ENCODE data around the gene PKD1L1. TPM values are rescaled to one million over a fixed set of nuclear protein-coding genes. Genes with fewer than 3 reads are reported as not detected.

PKD1L1 gene
- total RNA-seq, 1 donor from 2014 or later: 0.40 TPM

DNA sequence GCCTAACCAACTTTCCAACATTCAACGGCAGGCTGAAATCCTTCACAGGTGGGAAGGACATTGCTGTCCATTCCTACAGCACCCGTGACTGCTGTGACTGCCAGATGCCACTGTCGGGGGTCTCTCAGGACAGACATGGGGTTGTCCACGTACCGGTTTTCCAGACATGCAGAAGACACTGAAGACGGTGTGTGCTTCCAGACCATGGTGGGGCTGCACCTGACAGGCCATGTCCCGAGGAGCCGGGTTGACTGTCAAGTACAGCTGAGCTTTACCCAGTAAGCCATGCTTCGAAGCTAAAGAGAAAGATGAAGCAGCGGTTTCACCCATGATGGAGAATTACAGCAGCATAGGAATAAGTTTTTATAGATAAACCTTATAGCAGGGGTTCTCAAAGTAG lies 70.9 kb downstream of the PKD1L1 start:
- no peaks in the 10 kb centered on the region for H3K9me3 Mint-ChIP-seq
- no peak for DNase-seq
- ChIA-PET POLR2A (no interaction called here), CTCF (no interaction called here)
- H3K27me3 Mint-ChIP-seq: no peaks in the 10 kb centered on the region
- no peak for ATAC-seq (ENCODE audit: low read depth)
- TF ChIP-seq, protein P1, sequence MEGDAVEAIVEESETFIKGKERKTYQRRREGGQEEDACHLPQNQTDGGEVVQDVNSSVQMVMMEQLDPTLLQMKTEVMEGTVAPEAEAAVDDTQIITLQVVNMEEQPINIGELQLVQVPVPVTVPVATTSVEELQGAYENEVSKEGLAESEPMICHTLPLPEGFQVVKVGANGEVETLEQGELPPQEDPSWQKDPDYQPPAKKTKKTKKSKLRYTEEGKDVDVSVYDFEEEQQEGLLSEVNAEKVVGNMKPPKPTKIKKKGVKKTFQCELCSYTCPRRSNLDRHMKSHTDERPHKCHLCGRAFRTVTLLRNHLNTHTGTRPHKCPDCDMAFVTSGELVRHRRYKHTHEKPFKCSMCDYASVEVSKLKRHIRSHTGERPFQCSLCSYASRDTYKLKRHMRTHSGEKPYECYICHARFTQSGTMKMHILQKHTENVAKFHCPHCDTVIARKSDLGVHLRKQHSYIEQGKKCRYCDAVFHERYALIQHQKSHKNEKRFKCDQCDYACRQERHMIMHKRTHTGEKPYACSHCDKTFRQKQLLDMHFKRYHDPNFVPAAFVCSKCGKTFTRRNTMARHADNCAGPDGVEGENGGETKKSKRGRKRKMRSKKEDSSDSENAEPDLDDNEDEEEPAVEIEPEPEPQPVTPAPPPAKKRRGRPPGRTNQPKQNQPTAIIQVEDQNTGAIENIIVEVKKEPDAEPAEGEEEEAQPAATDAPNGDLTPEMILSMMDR (IDR thresholded peaks at IDR 0.05): no peak
- H3K36me3 Mint-ChIP-seq (ENCODE audit: low read depth): no peaks in the 10 kb centered on the region
- intact Hi-C loops (cut with micrococcal nuclease): no loop called here
- no peaks in the 10 kb centered on the region for H3K4me1 Mint-ChIP-seq
- H3K27ac Mint-ChIP-seq: no peak overlapping the region
- H3K4me3 Mint-ChIP-seq: no peak overlapping the region

DNA sequence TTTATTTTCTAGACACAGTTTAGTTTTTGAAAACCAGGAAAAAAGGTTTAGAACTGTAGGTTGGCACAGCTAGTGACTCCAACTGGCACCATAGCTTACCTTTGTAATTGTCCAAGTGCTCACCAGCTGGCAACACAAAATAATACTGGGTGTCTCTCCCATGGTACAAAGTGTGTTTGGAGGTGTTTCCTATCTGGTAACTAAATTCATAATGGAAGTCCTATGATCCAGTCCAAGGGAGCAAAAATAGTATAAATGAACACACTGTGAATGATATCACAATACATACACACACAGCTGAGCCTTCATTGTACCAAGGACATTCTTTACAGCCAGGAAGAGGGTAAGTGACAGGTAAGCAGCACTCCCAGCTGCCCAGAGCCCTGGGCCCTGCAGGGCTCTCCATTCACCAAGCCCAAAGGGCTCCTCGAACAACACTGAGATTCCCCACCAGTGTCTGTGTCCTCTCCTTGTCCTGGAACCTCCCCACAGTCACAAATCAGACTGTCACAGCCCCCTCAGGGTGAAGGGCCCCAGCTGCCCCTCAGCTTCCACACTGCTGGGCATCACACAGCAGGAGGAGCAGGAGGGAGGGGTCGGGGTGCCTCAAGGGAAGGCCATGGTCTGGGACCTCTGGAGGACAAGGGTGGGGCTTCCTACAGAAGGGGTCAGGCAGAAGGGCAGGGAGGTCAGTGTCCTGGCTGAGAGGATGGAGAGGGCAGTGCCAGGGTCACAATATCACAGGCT lies 72.1 kb downstream of the PKD1L1 start:
- Mint-ChIP-seq H3K9me3 (no peaks in the 10 kb centered on the region), H3K4me3 (no peak overlapping the region), H3K27ac (no peak overlapping the region), H3K4me1 (no peaks in the 10 kb centered on the region), H3K27me3 (no peaks in the 10 kb centered on the region), H3K36me3 (ENCODE audit: low read depth) (no peaks in the 10 kb centered on the region)
- TF ChIP-seq, protein P1 (IDR thresholded peaks at IDR 0.05): no peak
- intact Hi-C loops (cut with micrococcal nuclease): no loop called here
- no peak for DNase-seq
- no peak for ATAC-seq (ENCODE audit: low read depth)
- ChIA-PET POLR2A (no interaction called here), CTCF (no interaction called here)

DNA sequence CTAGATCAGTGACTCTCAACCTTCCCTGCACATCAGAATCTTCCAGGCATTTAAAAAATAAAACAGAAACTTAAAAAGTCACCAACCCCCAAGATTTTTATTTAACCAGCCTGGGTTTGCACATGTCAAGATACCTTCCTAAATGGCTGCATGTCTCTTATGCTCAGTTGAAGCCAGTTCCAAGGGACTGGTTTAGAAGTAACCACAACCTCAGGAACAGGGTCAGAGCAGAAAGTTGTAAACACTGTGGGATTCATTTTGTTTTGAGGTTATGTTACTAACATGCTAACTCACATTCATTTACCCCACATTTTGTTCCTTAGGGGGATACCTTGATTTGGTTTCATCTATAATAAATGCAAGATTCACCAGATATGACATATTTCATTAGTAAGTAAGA lies 72.9 kb downstream of the PKD1L1 start:
- H3K4me1 Mint-ChIP-seq: no peaks in the 10 kb centered on the region
- TF ChIP-seq, protein P1 (IDR thresholded peaks at IDR 0.05): no peak
- H3K27me3 Mint-ChIP-seq: no peaks in the 10 kb centered on the region
- ATAC-seq (ENCODE audit: low read depth) (no peak), DNase-seq (no peak)
- ChIA-PET POLR2A (no interaction called here), CTCF (no interaction called here)
- H3K27ac Mint-ChIP-seq: no peak overlapping the region
- intact Hi-C loops (cut with micrococcal nuclease): no loop called here
- no peaks in the 10 kb centered on the region for H3K36me3 Mint-ChIP-seq (ENCODE audit: low read depth)
- H3K4me3 Mint-ChIP-seq: no peak overlapping the region
- no peaks in the 10 kb centered on the region for H3K9me3 Mint-ChIP-seq

DNA sequence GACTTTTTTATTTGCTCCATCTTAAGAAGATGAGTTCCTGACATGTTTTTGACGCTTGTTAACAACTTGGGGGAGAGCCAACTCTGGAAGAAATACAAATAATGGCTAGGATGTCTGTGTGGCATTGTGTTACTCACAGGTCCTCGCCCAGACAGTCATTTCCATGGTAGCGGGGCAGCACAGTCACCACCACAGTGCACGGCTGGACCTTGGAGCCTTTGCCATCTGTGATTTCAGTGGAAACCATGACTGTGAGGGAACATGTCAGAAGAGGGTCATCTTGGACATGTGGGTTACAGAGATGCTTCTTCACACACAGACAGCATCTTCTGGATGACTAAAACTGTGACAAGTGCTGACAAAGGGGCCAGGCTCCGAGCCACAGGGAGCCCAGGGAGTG lies 74.5 kb downstream of the PKD1L1 start:
- H3K4me3 Mint-ChIP-seq: no peak overlapping the region
- H3K27me3 Mint-ChIP-seq: no peaks in the 10 kb centered on the region
- H3K9me3 Mint-ChIP-seq: no peaks in the 10 kb centered on the region
- ATAC-seq (ENCODE audit: low read depth): no peak
- CTCF ChIA-PET: no interaction called here
- intact Hi-C loops (cut with micrococcal nuclease): no loop called here
- TF ChIP-seq, protein P1 (IDR thresholded peaks at IDR 0.05): no peak
- no peaks in the 10 kb centered on the region for H3K4me1 Mint-ChIP-seq
- H3K27ac Mint-ChIP-seq: no peak overlapping the region
- H3K36me3 Mint-ChIP-seq (ENCODE audit: low read depth): no peaks in the 10 kb centered on the region
- POLR2A ChIA-PET: no interaction called here
- no peak for DNase-seq

DNA sequence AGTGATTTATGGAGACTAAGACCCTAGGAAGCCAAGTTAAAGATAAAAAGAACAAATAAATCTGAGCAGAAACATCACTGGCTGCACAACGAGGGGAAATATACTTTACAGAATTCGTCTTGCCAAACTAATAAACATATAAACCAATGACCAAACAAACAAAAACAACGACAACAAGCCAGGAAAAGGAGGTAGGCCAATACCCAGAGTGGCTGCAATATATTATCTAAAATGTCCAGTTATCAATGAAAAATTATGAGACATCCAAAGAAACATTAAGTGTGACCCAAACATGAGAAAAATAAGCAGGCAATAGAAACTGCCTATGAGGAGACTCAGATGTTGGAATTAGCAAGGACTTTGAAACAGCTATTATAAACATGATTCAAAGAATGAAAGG lies 81.0 kb downstream of the PKD1L1 start:
- Mint-ChIP-seq H3K27ac (no peak overlapping the region), H3K27me3 (no peaks in the 10 kb centered on the region), H3K4me1 (no peaks in the 10 kb centered on the region), H3K36me3 (ENCODE audit: low read depth) (no peaks in the 10 kb centered on the region), H3K9me3 (no peaks in the 10 kb centered on the region), H3K4me3 (no peak overlapping the region)
- POLR2A ChIA-PET: no interaction called here
- TF ChIP-seq, protein P1 (IDR thresholded peaks at IDR 0.05): no peak
- ATAC-seq (ENCODE audit: low read depth) (no peak), DNase-seq (no peak)
- CTCF ChIA-PET: no interaction called here
- intact Hi-C loops (cut with micrococcal nuclease): no loop called here

Data from activated B cell treated with CpG ODN at 0.5 μM for 24 hours (primary cell).